Panc1 (cell line): ENCODE results near the gene DNAJA1. TPM values are rescaled to one million over a fixed set of nuclear protein-coding genes. Genes with fewer than 3 reads are reported as not detected.

Source experiments
- ATAC-seq: fragments of 200-7000 bp; cut with Tn5 transposase; 2 replicates; pipeline ENCODE4 v1.9.1; 2020; ENCODE audit warnings: mild to moderate bottlenecking, moderate library complexity
- BruUV-seq: library from RNA; stranded (reverse); fragments of 400-500 nt; replicated peaks from 2 replicates; lab custom pipeline; 2021; lab: Mats Ljungman, UMichigan
- CTCF ChIA-PET: fragments of 300-600 bp; sonication (Branson Sonifier 250); formaldehyde crosslinking; loops from one replicate; lab custom pipeline; 2022; ENCODE audit warnings: antibody characterized with exemption; lab: Charles Lee
- POLR2A ChIA-PET: fragments of 300-600 bp; sonication (Branson Sonifier 250); formaldehyde crosslinking; loops from one replicate; lab custom pipeline; 2022; ENCODE audit warnings: antibody characterized with exemption; lab: Charles Lee
- DNase-seq: peaks from one replicate; pipeline ENCODE4 v3.0.0-alpha.2; 2010; ENCODE audit warnings: low read depth, low spot score
- H3K27ac ChIP-seq: 2 replicates; pipeline ENCODE4 v1.5.1; 2011; ENCODE audit warnings: mild to moderate bottlenecking, low read length, inconsistent platforms
- H3K27me3 ChIP-seq: fragments of 200-500 bp; sonication (Bioruptor generic); 2 replicates; pipeline ENCODE4 v1.6.0; 2014; ENCODE audit warnings: low read length, inconsistent platforms; ENCODE audit not compliant: control insufficient read depth, insufficient read depth
- H3K36me3 ChIP-seq: fragments of 200-500 bp; sonication (Bioruptor generic); 2 replicates; pipeline ENCODE4 v1.5.1; 2014; ENCODE audit warnings: inconsistent platforms, mild to moderate bottlenecking, low read length, moderate library complexity; ENCODE audit not compliant: control insufficient read depth, insufficient read depth
- H3K4me1 ChIP-seq: 2 replicates; pipeline ENCODE4 v1.5.1; 2011; ENCODE audit warnings: inconsistent platforms, mild to moderate bottlenecking, low read length, moderate library complexity; ENCODE audit not compliant: control insufficient read depth, insufficient read depth
- H3K4me3 ChIP-seq, 2 experiments: 2 replicates each; pipeline ENCODE4 v1.5.1; 2011 to 2012; ENCODE audit warnings: low read depth in 2 of 2, low read length in 2 of 2, mild to moderate bottlenecking in 2 of 2, inconsistent platforms in 1 of 2, moderate library complexity in 1 of 2
- H3K9me3 ChIP-seq: fragments of 200-500 bp; sonication (Bioruptor generic); 2 replicates; pipeline ENCODE4 v1.5.1; 2014; ENCODE audit warnings: low read depth, mild to moderate bottlenecking, inconsistent platforms, low read length, moderate library complexity; ENCODE audit not compliant: control insufficient read depth, insufficient read depth
- CTCF ChIP-seq: fragments of 450-650 bp; IDR thresholded peaks from 2 replicates; pipeline ENCODE4 v1.5.1; 2017; ENCODE audit warnings: mild to moderate bottlenecking
- POLR2AphosphoS5 ChIP-seq: IDR thresholded peaks from 2 replicates; pipeline ENCODE4 v1.6.1; 2012; ENCODE audit warnings: mild to moderate bottlenecking, low read depth, low read length, moderate library complexity
- REST ChIP-seq, 2 experiments: IDR thresholded peaks; 2 replicates each; pipeline ENCODE4 v1.6.1; 2011 to 2012; ENCODE audit warnings: low read depth in 2 of 2, control low read depth in 1 of 2, low read length in 1 of 2, mild to moderate bottlenecking in 1 of 2, moderate library complexity in 1 of 2; ENCODE audit not compliant: insufficient read depth in 1 of 2
- SIN3A ChIP-seq: IDR thresholded peaks from 2 replicates; pipeline ENCODE4 v1.6.1; 2012; ENCODE audit warnings: low read depth, mild to moderate bottlenecking, low read length, moderate library complexity, borderline replicate concordance; ENCODE audit not compliant: insufficient read depth
- TCF7L2 ChIP-seq: IDR thresholded peaks from 2 replicates; pipeline ENCODE4 v1.6.1; 2011; ENCODE audit warnings: mild to moderate bottlenecking, low read depth, low read length, inconsistent platforms
- in situ Hi-C: cut with HindIII; loops from 2 replicates; pipeline ENCODE4 v1.10.0; 2016; ENCODE audit warnings: low sequenced_read_pairs, low pct_unique_long_range_greater_than_20kb
- intact Hi-C: fragments of 100-400 bp; cut with micrococcal nuclease; formaldehyde crosslinking; loops from one replicate; pipeline ENCODE4 v1.10.0; 2022; ENCODE audit not compliant: unreplicated experiment
- total RNA-seq: library from RNA; stranded (reverse); gene quantifications from one replicate; pipeline ENCODE4 v1.2.1, GENCODE V29; 2021; ENCODE audit not compliant: unreplicated experiment

DNAJA1 gene
- total RNA-seq, 1 experiment from 2014 or later: 246 TPM

GRCh38 chr9:33042473-33042872 is 17.4 kb downstream of the DNAJA1 start:
- POLR2A ChIA-PET: no interaction called here
- intact Hi-C loops: no loop called here
- CTCF ChIA-PET: no interaction called here
- Histone ChIP-seq H3K36me3 (peaks cover 23% of the 10 kb centered on the region), H3K27ac (peak overlapping the region; percentile 8; the same call in 1 of the 2 replicates), H3K9me3 (no peaks in the 10 kb centered on the region), H3K27me3 (no peaks in the 10 kb centered on the region), H3K4me1 (peaks cover 23% of the 10 kb centered on the region), H3K4me3 (no peak overlapping the region)
- BruUV-seq: no TSS peak
- ATAC-seq (no peak), DNase-seq (no peak)
- no peak for TF ChIP-seq CTCF
- TF ChIP-seq SIN3A: no peak
- in situ Hi-C loops: no loop called here

GRCh38 chr9:33043671-33044070 is 18.6 kb downstream of the DNAJA1 start:
- ATAC-seq: no peak
- in situ Hi-C loops (no loop called here), intact Hi-C loops (no loop called here)
- peak overlapping the region; percentile 60 to 72 for H3K4me3 ChIP-seq
- ChIA-PET POLR2A (interaction anchor here (0.5 kb wide), 1 partner anchor 16 kb away, joined by 11 read pairs; no protein-coding TSS in a partner anchor), CTCF (interaction anchor here (0.6 to 0.7 kb wide), 2 partner anchors 93 to 112 kb away, joined by 6 to 9 read pairs; no protein-coding TSS in a partner anchor)
- peaks cover 23% of the 10 kb centered on the region for H3K4me1 ChIP-seq
- peaks cover 18% of the 10 kb centered on the region for H3K36me3 ChIP-seq
- no peak for DNase-seq
- no peak for TF ChIP-seq REST (IDR thresholded peaks at IDR 0.05; ENCODE audit: insufficient read depth in 1 of 2, low read depth in 2 of 2, low read length in 1 of 2)
- no peak for TF ChIP-seq TCF7L2
- no peak for TF ChIP-seq CTCF
- no peak for TF ChIP-seq POLR2AphosphoS5
- no peak for TF ChIP-seq SIN3A
- H3K27me3 ChIP-seq: no peaks in the 10 kb centered on the region
- BruUV-seq: no TSS peak
- peak overlapping the region; percentile 93 for H3K27ac ChIP-seq
- no peaks in the 10 kb centered on the region for H3K9me3 ChIP-seq
